ENCODE data around the gene CSRNP2. TPM values are rescaled to one million over a fixed set of nuclear protein-coding genes. Genes with fewer than 3 reads are reported as not detected.

Gene CSRNP2
- total and polyA plus RNA-seq, 2 of the 13 experiments (the other 11 are each of a cell fraction or from before 2014, with no cell fraction given), result 4.8 to 7.3 TPM

DNA sequence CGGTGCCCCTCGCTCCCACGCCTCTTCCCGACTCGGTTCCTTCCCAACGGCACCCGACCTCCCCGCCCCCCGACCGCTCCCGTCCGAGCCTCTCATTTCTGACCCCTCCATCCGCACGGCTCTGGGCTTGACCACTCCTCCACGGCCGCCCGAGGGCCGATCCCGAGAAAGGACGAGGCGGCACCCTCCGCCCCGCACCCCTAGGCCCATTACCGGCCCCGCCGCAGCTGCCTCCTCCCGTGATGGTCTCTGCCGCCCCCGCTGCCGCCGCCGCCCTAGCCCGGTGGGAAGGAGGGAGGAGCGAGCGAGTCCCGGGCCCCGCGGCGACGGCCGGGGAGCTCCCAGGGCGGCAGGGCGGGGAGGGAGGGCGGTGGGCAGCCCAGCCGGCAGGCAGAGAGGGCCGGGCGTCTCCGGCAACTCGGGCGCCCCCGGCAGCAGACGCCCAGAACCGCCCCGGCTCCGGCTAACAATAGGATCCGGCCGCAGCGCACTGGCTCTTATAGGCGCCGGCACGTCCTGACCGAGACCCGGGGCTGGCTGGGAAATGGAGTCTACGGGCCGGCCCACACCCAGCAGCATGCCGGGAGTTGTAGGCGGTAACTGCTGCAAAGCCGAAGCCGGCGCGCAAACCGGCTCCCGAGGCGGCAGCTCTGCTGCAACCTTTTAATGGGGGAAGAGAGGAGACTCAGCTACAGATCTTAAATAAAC, at the start of gene CSRNP2 (continued):
- peak; percentile 79 for TF ChIP-seq ZNF639 (CRISPR knock-in tag; conservative IDR thresholded peaks at IDR 0.05)
- TF ChIP-seq ZNF407 (CRISPR knock-in tag; IDR thresholded peaks at IDR 0.05; ENCODE audit: not compliant biosample characterization), result peak; percentile 38
- no peak for TF ChIP-seq MEIS1 (CRISPR knock-in tag; IDR thresholded peaks at IDR 0.05; ENCODE audit: borderline replicate concordance)
- TF ChIP-seq HHEX (CRISPR knock-in tag; IDR thresholded peaks at IDR 0.05), result no peak
- TF ChIP-seq ZNF276 (CRISPR knock-in tag; IDR thresholded peaks at IDR 0.05; ENCODE audit: low read depth), result no peak
- TF ChIP-seq, protein P1, sequence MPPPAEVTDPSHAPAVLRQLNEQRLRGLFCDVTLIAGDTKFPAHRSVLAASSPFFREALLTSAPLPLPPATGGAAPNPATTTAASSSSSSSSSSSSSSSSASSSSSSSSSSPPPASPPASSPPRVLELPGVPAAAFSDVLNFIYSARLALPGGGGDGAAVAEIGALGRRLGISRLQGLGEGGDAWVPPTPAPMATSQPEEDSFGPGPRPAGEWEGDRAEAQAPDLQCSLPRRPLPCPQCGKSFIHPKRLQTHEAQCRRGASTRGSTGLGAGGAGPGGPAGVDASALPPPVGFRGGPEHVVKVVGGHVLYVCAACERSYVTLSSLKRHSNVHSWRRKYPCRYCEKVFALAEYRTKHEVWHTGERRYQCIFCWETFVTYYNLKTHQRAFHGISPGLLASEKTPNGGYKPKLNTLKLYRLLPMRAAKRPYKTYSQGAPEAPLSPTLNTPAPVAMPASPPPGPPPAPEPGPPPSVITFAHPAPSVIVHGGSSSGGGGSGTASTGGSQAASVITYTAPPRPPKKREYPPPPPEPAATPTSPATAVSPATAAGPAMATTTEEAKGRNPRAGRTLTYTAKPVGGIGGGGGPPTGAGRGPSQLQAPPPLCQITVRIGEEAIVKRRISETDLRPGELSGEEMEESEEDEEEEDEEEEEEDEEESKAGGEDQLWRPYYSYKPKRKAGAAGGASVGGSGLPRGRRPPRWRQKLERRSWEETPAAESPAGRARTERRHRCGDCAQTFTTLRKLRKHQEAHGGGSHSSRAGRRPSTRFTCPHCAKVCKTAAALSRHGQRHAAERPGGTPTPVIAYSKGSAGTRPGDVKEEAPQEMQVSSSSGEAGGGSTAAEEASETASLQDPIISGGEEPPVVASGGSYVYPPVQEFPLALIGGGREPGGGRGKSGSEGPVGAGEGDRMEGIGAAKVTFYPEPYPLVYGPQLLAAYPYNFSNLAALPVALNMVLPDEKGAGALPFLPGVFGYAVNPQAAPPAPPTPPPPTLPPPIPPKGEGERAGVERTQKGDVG (CRISPR knock-in tag; IDR thresholded peaks at IDR 0.05; ENCODE audit: borderline replicate concordance), result no peak
- TF ChIP-seq ZNF296 (CRISPR knock-in tag; conservative IDR thresholded peaks at IDR 0.05), result 0 out of 2 replicates have a peak, but pooled peaks have one; percentile 56
- TF ChIP-seq FLYWCH1 (CRISPR knock-in tag; IDR thresholded peaks at IDR 0.05), result no peak
- TF ChIP-seq ZNF7 (CRISPR knock-in tag; IDR thresholded peaks at IDR 0.05), result no peak
- no peak for TF ChIP-seq MATR3 (CRISPR knock-in tag; IDR thresholded peaks at IDR 0.05)
- no peak for TF ChIP-seq NONO (IDR thresholded peaks at IDR 0.05)
- TF ChIP-seq NONO (CRISPR knock-in tag; conservative IDR thresholded peaks at IDR 0.05), result peak; percentile 83
- 0 out of 4 replicates have a peak, but pooled peaks of 1 of the 2 experiments have one; percentile 38 for TF ChIP-seq EP300 (IDR thresholded peaks at IDR 0.05; ENCODE audit: low read depth in 2 of 2, low read length in 2 of 2)
- TF ChIP-seq EP300 (CRISPR knock-in tag; IDR thresholded peaks at IDR 0.05; ENCODE audit: borderline replicate concordance), result no peak

Data from HepG2 (cell line).